HG02973 (cell line): Measurements from ENCODE around the gene ESRP2.

Experiments
- ATAC-seq: cut with Tn5 transposase; IDR thresholded peaks from one replicate; pipeline ENCODE4 v1.9.1; 2021; ENCODE audit warnings: moderate library complexity; ENCODE audit not compliant: unreplicated experiment

ESRP2 gene

DNA sequence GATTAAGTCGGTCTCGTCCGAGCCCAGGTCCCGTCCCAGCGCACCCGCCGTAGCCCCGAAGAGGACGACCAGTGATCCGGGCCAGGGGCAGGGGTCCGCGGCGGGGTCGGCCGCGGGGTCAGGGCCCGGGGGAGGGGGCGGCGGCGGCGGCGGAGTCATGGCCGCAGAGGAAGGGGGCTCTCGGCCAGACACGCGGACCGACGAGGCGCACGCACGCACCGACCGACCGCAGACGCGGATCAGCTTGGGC lies at the start of gene ESRP2:
TSS of gene ESRP2 (minus strand) at position 241 of the 250 bp plus-strand sequence. CDS start at position 159, 82 bp downstream.
- no peak for ATAC-seq

- ATAC-seq: no peak
Measured at GRCh38 chr16:68285683-68286082, 49.8 kb upstream of the ESRP2 start.

DNA sequence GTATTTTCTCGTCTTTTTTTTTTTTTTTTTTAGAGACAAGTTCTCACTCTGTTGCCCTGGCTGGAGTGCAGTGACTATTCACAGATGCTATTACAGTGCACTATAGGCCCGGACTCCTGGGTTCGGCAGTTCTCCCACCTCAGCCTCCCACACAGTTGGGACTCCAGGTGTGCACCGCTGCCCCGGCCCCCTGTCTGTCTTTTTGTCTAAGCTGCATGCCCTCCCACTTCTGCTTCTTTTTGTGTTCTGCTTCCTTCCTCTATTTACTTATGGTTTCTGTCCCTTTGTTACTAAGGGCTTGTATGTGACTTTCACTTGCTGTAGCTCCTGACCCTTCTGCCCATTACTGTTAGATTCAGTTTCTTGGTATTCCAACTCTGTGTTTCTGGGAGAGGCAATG lies 48.9 kb upstream of the ESRP2 start:
- ATAC-seq: peak; percentile 49

- ATAC-seq: peak; percentile 5
Measured at GRCh38 chr16:68283801-68284598, 48.1 kb upstream of the ESRP2 start.

- no peak for ATAC-seq
Measured at GRCh38 chr16:68283346-68283745, 47.4 kb upstream of the ESRP2 start.

GRCh38 chr16:68282064-68282452 lies 46.1 kb upstream of the ESRP2 start:
- ATAC-seq: no peak

DNA sequence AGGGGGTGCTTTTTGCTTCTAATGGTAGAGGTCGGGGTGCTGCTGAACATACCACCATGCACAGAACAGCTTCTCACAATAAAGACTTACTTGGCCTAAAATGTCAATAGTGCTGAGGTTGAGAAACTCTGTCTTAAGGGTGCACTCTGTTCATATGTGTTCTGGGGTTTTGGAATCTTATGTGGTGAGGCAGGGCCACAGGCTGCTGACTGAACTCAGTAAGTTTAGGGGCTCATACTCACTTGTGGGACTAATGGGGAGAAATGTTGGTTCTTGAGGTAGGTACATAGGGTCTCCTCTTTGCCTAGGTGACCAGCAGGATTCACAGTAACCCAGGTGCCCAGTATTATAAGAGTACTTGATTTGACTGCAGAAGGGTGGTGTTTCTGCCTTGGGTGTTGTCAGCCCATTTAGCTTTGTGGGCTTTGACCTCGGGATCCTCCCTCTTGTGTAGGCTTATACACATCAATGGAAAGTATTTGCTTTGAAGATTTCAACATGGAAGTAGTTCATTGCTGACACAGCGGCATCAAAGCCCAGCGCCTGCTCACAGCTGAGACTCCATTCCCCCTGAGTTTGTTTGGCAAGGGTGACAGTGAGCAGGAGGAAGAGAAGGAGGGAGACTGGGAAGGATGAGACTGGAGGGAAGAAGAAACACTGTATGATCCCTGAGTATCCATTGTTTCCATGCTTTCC lies 45.6 kb upstream of the ESRP2 start:
- no peak for ATAC-seq

DNA sequence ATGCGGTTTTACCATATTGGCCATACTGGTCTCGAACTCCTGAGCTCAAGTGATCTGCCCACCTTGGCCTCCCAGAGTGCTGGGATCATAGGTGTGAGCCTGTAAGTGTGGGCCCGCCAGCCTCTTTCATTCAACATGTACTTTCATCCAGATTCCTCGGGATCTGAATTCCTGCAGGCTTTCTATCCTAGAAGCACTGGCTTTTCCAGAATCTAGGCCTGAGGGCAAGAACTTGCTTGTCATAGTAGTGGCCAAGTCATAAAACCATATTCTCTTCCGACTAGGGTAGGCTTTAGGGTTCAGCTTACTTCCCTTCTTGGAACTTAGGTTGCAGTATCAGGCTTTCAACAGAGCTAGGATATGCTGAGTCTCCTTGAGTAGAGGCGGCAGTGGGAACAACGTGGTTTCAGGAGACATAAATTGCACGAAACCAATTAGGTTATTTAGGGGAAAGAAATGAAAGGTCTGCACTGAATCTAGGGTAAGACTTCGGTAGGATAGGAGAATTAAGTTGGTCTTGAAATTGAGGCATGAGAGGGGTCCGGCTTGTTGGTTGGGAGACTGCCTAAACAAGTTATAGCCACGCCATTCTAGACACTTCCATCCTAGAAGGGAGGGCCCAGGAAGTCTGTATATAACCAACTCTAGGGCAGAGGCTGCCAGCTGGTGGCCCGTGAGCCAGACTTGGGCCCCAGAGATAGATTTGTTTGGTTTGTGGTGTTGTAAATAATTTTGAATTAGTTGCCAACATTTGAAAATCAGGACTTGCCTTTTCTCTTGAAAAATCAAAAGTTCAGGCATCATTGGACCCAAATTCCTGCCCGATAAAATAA lies 44.0 kb upstream of the ESRP2 start:
- no peak for ATAC-seq

- ATAC-seq: no peak
Measured at GRCh38 chr16:68276223-68276622, 40.3 kb upstream of the ESRP2 start.

DNA sequence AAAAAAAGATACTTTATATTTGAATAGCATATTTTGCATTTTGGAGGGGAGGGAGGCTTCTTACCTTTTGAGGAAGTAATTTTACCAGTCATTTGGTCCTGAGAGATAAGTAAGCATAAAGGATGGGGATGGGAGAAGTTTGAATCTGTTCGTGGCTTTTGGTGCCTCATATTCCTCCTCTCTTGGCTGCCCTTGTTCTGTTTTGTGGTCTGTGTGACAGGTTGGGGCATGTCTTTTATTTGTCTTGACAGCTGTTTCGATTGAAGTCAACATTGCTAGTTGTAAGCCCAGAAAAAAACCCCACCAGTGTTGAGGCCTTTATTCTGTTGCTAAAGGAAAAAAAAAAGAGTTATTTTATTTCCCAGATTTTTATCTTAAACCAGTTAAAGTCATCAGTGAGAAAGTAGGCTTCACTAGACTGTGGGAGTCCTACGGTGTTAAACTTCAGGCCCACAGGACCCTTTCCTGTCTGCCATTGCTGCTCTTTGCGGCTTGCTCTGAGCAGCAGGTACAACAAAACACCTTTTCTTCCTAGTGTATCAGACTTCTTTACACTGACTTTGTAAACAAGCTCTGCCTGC lies 39.8 kb upstream of the ESRP2 start:
- peak; percentile 63 for ATAC-seq

- ATAC-seq: no peak
Measured at GRCh38 chr16:68274441-68274840, 38.5 kb upstream of the ESRP2 start.

GRCh38 chr16:68273896-68274295 lies 38.0 kb upstream of the ESRP2 start:
- no peak for ATAC-seq

DNA sequence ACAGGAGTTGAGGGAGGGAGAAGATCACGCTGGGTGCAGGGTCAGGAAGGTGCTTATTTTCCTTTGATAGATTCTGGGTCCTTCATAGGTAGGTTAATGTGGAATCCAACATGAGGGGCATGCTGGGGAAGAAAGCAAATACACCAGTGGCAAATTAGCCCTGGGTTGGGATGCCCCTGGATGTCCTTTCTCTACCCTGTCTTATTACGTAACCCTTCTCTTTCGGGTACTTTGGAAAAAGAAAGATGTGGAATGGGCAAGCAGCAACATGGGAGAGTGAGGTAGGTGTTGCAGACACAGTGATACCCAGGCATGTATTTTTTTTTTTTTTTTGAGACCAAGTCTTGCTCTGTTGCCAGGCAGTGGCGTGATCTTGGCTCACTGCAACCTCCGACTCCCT lies 37.5 kb upstream of the ESRP2 start:
- no peak for ATAC-seq

GRCh38 chr16:68272507-68273209 lies 36.7 kb upstream of the ESRP2 start:
- ATAC-seq: no peak

GRCh38 chr16:68270353-68270752 lies 34.4 kb upstream of the ESRP2 start:
- ATAC-seq: no peak

GRCh38 chr16:68269793-68270192 lies 33.9 kb upstream of the ESRP2 start:
- no peak for ATAC-seq

GRCh38 chr16:68267612-68268405 lies 31.9 kb upstream of the ESRP2 start:
- ATAC-seq: no peak

- ATAC-seq: no peak
Measured at GRCh38 chr16:68265078-68265920, 29.4 kb upstream of the ESRP2 start.
